Measurements from ENCODE around the gene FKBP4.
A peak's percentile ranks its signal among the peaks of the same experiment; 100 is the strongest.

Gene FKBP4

DNA sequence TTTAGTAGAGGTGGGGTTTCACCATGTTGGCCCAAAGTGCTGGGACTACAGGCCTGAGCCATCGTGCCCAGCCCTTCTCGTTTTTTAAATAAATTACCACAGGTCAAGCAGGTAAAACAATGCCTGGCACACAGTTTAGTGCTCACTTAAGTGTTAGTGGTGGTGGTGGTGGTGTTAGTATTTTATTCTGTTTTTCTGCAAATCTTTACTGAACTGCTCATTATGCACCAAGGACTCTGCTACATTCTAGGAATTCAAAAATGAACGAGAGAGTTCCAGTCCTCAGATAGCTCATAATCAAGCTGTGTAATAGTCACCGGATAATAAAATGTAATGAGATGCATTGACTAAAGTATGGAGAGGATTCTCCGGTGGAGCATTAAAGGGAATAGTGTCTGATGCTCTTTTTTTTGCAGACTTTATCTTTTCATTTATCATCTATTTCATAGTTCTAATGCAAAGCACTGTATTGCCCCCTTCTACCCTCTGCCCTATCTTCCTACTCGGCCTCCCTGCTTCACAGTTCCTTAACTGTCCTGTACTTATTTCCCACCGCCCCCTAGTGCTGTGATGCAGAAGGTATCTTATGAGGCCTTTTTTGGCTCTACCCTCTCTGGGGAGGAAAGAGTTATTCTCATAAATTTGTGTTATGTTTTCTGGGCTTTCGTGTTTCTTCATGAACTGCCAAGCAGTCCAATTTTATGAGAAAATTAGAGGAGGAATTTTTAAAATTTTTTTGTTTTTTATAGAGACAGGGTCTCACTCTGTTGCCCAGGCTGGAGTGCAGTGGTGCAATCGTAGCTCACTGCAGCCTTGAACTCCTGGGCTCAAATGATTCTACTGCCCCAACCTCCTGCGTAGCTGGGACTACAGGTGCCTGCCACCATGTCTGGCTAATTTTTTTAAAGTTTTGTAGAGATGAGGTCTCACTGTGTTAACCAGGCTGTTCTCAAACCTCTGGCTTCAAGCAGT, 18.7 kb downstream of the FKBP4 start:
- DNase-seq = peak; percentile 25

DNA sequence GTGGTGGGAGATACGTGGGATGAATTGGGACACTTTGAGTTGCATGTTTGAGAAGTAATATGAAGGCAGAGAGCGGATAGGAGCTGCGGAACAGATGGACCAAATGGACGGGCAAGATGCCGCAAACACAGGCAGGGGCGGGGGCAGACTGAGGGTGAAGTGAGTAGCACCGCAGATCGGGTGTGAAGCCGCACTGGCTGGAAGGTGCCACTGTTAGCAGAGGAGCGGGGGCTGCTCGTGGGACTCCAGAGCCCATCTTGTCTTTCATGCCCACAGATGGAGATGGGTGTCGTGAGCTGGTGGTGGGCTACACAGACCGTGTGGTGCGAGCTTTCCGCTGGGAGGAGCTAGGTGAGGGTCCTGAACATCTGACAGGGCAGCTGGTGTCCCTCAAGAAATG, 25.0 kb downstream of the FKBP4 start:
- no peak for DNase-seq

DNA sequence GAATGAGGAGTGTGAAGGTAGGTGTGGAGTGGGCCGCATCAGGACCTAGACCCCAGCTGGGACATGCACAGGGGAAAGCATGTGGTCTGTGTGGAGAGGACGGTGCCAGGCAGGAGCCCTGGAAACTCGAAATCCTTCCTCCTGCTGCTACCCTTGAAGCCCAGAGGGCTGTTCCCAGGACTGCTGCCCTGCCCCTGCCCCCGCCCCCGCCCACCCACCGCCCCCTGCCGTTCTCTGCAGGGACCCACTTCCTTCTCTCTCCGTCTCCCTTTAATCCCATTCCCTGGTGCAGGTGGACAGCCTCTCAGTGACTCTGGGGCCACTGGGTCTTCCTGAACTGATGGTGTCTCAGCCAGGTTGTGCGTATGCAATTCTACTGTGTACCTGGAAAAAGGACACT, 25.7 kb downstream of the FKBP4 start:
- no peak for DNase-seq

DNA sequence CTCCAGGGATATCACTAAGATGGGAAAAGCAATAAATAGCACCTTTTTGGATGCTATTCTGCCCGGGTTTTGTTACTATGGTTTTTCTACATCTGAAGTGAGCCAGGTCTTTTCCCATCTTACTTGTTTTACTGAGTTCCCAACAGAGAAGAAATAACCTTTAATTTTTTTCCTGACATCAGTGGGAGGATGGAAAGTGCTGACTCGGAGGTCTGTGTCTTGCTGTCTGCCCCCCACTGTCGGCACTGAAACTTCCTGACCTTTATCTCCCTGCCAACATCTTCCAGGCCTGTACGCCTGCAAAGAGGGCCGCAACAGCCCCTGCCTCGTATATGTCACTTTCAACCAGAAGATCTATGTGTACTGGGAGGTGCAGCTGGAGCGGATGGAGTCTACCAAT, 28.7 kb downstream of the FKBP4 start:
- DNase-seq = no peak

DNA sequence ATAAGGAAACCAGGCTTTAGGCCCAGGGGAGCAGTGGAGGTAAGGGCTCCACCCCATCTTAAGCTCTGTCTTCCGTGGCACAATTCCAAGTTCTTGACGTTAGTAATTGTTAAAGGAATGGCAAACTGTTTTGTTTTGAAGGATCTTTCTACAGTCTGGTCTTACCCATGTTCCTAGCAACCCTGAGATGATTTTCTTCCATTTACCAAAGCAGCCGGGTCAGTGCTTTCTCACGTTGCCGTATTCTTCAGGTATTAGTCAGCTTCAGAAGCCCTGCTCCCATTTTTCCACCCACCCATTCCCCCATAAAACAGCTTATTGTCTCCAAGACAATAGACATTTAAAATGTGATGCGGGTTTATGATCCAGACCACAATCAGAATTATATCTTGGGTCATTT, 29.8 kb downstream of the FKBP4 start:
- DNase-seq = no peak

DNA sequence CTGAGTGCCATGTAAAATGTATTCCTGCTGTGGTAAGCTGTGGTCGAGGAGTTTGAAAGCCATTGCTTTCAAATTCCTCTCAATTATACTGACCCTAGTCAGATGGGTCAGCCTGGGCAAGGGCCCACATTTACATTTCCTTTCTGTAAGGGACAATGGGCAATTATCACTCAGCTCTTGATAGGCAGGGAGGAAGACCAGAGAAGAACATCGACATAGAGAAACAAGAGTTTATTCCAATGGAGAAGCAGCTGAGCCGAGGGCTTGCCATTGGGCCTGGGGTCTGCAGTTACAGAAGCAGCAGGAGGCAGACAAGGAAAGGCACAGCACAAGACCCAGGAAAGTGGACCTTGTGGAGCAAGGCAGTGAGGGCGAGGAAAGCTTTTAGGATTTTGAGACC, 30.4 kb downstream of the FKBP4 start:
- DNase-seq = no peak

DNA sequence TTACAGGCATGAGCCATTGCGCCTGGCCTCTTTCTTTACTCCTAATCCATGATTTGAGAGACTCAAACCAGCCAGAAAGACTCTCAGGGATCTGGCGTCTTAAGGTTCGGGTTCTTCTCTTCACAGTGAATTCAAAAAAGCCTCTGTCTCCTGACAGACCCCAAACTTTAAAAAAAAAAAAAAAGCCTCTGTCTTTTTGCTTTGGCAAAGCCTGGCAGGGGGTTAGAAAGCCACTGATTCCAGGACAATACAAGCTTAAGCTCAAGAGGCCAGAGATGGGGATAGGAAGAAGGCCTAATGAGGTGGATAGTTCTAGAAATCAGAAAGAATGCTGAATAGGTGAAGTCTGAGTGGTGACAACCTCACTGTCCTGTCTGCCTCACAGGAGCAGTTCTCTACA, 31.3 kb downstream of the FKBP4 start:
- no peak for DNase-seq

DNA sequence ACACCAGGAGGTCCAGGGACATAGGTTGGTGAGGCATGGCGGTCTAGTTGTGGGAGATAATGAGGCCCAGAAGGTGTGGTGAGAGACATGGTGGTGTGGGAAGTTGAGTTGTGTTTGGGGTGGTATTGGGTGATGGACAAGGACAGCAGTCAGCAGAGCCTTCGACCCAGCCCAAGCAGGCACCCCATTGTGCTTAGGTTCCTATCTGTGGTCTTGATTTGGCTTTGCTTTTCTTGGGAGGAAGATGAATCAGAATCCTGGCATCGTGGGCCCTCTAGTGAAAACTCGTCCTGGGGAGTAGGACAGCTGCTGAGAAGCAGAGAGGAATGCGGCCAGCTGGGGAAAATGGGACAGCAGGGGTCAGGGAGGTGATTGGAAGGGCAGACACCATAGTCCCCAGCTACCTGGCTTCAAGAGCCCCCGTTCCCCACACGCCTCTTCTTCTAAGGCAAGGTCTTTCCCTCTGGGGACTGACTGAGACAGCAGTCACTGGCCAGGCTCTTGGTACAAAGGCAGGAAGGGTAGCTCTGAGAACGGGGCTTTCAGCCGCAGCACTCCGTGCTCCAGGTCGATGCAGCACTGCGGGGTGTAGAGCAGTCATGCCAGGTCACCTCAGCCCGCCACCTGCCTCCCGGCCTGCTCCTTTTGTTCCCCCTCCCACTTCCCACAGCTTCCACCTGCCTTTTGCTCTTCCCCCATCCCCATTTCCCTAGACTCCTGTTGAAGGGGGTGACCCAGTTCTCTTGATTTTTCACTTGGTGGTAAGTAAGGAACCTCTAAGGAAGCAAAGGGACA, 32.1 kb downstream of the FKBP4 start:
- DNase-seq = no peak

DNA sequence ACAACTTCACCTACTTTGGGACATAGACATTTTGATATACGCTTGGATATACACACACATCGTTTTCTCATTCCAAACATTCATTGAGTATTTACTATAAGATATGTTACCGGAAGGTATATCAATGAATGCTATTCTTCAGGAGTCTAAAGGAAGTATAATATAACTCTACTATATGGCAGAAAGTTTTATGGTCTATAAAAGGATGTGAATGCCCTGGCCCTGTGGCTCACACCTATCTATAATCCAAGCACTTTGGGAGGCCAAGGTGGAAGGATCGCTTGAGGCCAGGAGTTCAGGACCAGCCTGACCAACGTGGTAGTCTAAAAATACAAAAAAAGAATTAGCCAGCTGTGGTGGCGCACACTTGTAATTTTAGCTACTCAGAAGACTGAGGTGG, 34.5 kb downstream of the FKBP4 start:
- DNase-seq = no peak

DNA sequence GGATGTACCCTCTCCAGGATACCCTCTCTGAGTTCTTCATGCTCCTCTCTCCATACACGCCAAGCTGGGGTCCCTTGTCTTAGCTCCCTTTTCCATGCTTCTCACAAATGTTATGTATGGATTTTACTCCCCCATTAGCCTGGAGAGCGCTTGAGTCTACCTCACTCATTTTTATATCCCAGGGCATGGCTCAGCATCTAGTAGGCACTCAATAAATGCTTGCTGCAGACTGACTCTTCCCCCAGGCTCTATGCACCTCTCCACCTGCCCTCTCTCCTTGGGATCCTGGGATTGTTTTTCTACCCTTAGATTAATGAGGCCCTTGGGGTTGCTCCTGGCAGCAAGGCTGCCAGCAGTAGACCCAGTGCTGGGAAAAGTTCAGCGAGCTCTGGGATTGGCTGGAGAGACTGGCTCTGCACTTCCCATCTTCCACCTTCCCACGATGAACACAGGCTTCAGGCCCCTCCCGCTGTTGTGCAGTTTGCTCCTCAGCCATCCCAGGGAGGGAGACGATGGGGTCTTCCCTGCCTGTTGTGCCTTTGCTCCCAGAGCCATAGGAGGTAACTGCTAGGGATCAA, 37.9 kb downstream of the FKBP4 start:
- DNase-seq = no peak

DNA sequence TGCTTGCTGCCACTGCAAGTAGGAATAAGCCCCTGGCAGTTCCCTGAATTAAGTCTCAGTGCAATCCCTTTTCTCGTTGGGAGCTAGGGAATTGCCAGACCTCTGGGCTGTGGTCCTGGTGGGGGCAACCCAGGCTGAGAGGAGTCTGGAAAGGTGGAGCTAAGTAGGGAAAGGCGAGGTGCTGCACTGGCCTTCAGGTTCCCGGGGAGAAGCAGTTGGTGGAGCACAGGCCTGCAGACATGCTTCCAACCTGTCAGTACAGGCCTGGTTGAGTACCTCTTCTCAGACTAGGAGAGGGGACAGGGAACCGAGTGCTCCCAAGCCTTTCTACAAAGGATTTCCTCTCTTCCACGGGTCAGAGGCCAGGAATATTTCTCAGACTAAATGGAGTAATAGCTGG, 38.6 kb downstream of the FKBP4 start:
- DNase-seq = no peak

DNA sequence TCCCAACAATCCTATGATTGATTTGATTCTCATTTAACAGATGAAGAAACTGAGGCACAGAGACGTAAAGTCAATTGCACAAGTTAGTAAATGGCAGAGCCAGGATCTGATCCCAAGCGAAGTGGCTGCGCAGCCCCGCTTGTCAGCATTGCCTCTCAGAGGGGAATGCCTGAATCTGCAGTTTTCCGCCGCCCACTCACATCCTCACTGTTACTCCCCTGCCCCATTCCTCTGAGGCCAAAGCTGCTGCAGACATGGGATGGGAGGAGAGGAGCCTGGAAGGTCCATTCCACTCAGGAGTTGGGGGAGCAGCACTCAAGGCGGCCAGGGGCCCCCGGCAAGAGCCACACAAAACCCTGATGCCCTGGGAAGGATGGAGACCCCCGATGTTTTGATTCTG, 39.0 kb downstream of the FKBP4 start:
- no peak for DNase-seq

DNA sequence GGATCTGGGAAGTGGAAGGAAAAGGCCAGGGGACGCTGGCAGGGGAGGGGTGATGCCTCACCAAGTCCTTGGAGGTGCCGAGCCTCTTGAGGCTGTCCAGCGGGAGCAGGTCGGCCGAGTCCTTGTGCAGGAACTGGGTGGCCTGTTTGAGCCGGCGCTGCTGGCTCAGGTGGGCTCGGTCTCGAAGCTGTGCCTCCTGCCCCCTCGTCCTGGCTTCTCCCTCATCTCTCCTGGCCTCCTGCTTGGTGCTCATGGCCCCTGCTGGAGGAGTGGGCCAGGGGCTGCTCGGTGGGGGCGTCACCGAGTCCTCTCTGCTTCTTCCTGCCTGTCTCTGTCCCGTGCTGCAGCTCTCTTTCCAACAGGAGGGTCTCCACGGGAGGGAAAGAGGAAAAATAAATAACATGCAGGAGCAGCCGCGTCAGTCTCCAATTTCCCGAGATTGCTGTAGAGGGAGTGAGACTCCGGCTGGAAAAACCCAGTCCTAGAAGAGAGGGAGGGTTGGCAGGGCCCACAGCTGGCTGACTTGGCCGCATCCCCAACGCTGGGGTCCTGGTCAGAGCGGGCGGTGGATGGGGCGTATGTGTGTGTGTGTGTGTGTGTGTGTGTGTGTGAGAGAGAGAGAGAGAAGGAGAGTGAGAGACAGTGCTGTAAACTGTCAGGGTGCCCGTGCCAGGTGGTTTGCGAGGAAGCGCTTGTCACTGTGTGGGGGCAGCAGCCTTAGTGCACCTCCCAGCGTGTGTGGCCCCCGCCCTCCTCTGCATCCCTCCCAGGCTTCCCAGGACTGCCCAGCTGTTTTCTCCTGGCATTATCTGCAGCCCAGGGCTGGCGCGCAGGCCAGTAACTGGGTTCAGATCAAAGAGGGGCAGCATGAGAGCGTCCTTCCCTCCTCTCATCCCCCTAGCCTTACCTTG, 40.1 kb downstream of the FKBP4 start, which contains the start of gene NRIP2:
Gene NRIP2 (minus strand): TSS at position 455 of the 911 bp plus-strand sequence. CDS start 52 bp downstream, at position 403.
- no peak for DNase-seq

DNA sequence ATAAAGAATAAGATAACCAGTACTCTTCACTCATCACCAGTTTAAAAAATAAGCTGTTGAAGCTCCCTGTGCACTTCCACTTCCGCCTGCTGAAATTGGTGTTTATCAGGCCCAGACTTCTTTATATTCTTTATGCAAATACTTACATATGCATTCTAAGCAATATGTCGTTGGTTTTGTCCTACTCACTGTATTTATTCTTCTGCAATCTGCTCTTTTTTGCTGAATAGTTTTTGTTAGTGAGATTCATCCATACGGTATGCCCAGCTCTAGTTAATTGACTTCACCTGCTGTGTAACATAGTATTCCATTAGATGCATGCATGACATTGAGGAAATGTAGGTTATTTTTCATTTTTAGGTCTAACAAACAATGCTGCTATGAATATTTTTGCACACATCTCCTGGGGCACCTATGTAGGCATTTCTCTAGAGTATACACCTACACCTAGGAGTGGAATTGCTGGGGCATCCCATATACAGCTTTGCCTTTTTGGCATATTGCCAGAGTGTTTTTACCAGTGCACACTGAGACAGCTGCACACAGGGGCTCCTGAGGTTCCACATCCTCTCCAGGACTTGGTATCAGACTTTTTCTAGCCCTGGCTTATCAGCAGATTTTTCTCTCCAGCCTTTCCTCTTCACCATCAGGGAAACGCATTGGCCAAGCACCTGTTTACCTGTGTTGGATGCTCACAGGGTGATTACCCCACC, 41.1 kb downstream of the FKBP4 start:
- no peak for DNase-seq

DNA sequence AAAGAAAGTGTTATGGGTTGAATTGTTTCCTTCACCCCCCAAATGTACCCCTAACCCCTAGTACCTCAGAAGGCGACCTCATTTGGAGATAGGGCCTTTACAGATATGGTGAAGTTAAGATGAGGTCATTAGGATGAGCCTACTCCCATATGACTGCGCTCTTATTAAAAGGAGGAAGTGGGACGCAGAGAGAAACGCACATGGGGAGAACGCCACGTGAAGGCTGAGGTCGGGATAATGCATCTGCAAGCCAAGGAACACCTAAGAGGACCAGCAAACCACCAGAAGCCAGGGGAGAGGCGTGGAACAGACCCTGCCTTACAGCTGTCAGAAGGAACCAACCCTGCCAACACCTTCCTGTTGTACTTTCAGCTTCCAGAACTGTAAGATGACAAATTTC, 41.8 kb downstream of the FKBP4 start:
- DNase-seq = no peak

DNA sequence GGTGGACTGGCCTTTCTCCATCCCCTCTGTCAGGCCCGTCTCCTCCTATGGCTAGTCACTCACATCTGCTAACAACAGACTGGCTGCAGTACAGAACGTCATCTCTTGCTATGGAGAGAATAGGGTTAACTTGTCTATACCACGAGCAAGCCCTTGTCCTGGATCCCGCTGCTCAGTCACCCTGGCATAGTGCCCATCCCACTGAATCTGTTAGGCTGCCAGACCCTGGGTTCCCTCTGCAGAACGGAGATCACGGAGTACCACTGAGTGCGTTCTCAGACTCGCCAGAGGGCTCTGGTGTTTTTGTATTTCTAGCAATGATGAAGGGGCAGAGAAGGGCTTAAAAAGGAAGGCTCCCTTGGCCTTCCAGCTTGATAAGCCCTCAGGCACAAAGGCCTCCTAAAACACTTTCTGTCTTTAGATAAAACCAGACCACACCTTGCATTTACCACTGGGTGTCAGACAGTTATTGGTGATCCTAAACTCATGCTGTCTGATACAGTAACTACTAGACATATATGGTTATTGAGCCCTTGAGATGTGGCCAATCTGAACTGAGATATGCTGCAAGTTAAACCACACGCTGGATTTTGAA, 46.4 kb downstream of the FKBP4 start:
- peak; percentile 50 for DNase-seq

DNA sequence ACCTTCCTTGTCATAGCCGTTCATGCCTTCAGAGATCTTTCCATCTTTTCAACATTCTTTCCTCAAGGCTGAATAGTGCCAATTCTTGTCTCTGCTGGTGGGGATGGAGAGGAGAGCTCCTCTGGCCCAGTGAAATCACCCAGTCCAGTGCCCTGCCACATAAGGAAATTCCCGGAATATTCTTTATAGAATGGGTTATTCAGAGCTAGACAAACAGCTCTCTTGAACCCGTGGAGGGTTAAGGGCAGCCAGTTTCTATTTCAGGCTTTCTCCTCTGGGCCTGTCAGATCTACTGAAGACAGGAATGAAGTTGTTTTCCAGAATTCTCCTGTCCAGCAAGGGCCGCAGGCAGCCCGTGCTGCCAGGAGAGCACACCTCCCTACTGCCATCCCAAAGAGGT, 48.2 kb downstream of the FKBP4 start:
- no peak for DNase-seq

DNA sequence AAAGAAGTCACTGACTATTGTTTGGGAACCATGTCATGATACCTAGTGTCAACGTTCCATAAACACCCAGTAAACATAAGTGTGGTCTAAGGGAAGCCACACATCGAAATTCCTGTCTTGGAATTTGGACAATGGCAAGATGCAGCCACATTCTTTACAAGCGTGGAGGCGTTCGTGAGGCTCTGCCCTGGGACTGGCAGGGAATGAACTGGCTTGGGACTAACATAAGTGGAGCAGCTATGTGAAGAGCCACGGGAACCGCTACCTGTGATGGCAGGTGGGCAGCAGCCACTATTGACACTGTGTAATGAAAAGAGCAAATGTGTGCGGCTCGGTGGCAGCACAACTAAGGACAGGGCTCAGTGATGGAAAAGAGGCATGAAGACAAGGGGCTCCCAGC, 50.0 kb downstream of the FKBP4 start:
- DNase-seq = no peak

DNA sequence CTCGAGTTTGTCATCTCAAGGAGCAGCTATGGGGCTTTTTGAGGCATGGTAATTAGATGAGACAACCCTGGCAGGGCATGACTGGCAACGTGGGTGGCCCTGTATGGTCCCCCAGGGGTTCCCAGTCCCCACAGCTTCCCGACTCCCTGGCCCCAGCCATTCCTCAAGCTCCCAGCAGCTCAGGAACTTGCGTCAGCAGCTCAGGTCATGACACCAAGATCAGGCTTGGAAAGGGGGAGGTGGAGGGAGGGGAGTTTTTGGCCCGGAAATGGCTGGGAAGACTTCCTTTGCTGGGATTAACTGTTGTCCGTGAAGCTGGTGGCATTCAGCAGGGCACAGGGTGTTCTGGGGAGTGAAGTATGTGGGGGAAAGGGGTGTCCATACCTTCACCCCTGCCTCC, 50.5 kb downstream of the FKBP4 start:
- no peak for DNase-seq

DNA sequence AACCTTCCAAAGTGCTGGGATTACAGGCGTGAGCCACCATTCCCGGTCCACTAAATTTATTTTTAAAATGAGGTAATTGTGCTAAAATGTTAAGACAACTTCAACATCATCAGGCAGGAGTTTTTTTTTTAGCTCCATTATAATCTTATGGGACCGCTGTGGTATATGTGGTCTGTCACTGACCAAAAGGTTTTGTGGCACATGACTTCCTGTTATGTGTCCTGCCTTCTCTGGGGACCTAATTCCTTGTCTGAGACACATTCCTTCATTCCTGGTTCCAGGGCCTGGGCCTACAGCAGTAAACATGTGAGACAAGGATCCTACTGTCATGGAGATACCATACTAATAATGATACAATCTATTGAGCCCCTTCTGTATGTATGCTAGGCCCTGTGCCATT, 57.2 kb downstream of the FKBP4 start:
- DNase-seq = no peak

DNA sequence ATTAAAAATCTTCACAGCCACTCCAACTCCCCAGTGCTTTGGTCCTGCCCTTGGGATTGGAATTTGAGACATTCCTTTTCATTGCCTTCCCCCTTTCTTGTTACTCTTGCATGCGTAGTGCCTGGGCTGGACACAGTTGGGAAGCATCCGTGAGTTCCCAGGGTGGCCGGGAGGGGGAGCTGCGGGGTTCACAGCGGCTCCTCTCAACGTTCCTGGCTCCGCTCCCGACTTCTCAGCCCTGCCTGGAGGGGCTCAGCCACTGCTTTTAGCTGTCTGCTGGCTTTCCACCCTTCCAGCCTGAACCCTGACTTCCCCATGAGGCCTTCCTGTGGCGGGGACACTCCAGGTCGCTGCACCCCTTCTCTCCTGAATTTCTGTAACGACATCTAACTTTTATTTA, 58.9 kb downstream of the FKBP4 start:
- DNase-seq = no peak
